ENCODE measurements around the gene DOCK10. TPM values are rescaled to one million over a fixed set of nuclear protein-coding genes. Genes with fewer than 3 reads are reported as not detected.

The DOCK10 gene
- total RNA-seq, 1 donor from 2014 or later: 172 TPM

GRCh38 chr2:224753743-224754540, 288.3 kb downstream of the DOCK10 start:
- no peak for TF ChIP-seq CTCF (IDR thresholded peaks at IDR 0.05)
- Mint-ChIP-seq H3K27me3 (no peaks in the 10 kb centered on the region), H3K4me3 (no peak overlapping the region), H3K4me1 (peaks cover 21% of the 10 kb centered on the region), H3K27ac (no peak overlapping the region), H3K36me3 (ENCODE audit: low read depth) (peaks cover 18% of the 10 kb centered on the region), H3K9me3 (peaks cover 14% of the 10 kb centered on the region)
- no peak for DNase-seq
- CTCF ChIA-PET: interaction anchor here (1.2 kb wide), 1 partner anchor 16 kb away, joined by 3 read pairs; no protein-coding TSS in a partner anchor
- intact Hi-C loops (cut with micrococcal nuclease): no loop called here
- POLR2A ChIA-PET: no interaction called here
- ATAC-seq (ENCODE audit: low read depth): no peak

- Mint-ChIP-seq H3K4me3 (no peak overlapping the region), H3K27me3 (no peaks in the 10 kb centered on the region), H3K27ac (peak overlapping the region; percentile 36), H3K36me3 (ENCODE audit: low read depth) (peaks cover 1% of the 10 kb centered on the region), H3K9me3 (peaks cover 4% of the 10 kb centered on the region), H3K4me1 (peaks cover 21% of the 10 kb centered on the region)
- TF ChIP-seq CTCF (IDR thresholded peaks at IDR 0.05): no peak
- POLR2A ChIA-PET: no interaction called here
- intact Hi-C loops (cut with micrococcal nuclease): no loop called here
- no peak for DNase-seq
- CTCF ChIA-PET: no interaction called here
- ATAC-seq (ENCODE audit: low read depth): peak; percentile 21
These were observed 290.1 kb downstream of the DOCK10 start for GRCh38 chr2:224751996-224752698.

GRCh38 chr2:224749136-224749535, 293.1 kb downstream of the DOCK10 start:
- POLR2A ChIA-PET: no interaction called here
- CTCF ChIA-PET: no interaction called here
- Mint-ChIP-seq H3K4me3 (no peak overlapping the region), H3K27ac (no peak overlapping the region), H3K36me3 (ENCODE audit: low read depth) (no peaks in the 10 kb centered on the region), H3K4me1 (peaks cover 20% of the 10 kb centered on the region), H3K9me3 (no peaks in the 10 kb centered on the region), H3K27me3 (no peaks in the 10 kb centered on the region)
- TF ChIP-seq CTCF (IDR thresholded peaks at IDR 0.05): no peak
- intact Hi-C loops (cut with micrococcal nuclease): no loop called here
- DNase-seq (no peak), ATAC-seq (ENCODE audit: low read depth) (no peak)

GRCh38 chr2:224747765-224748164, 294.5 kb downstream of the DOCK10 start:
- H3K27ac Mint-ChIP-seq: no peak overlapping the region
- ChIA-PET POLR2A (no interaction called here), CTCF (no interaction called here)
- H3K27me3 Mint-ChIP-seq: no peaks in the 10 kb centered on the region
- H3K4me3 Mint-ChIP-seq: no peak overlapping the region
- TF ChIP-seq CTCF (IDR thresholded peaks at IDR 0.05): no peak
- no peak for DNase-seq
- intact Hi-C loops (cut with micrococcal nuclease): no loop called here
- H3K36me3 Mint-ChIP-seq (ENCODE audit: low read depth): no peaks in the 10 kb centered on the region
- H3K9me3 Mint-ChIP-seq: peaks cover 3% of the 10 kb centered on the region
- peaks cover 18% of the 10 kb centered on the region for H3K4me1 Mint-ChIP-seq
- no peak for ATAC-seq (ENCODE audit: low read depth)

GRCh38 chr2:224736227-224736626, 306.0 kb downstream of the DOCK10 start:
- Mint-ChIP-seq H3K9me3 (peaks cover 18% of the 10 kb centered on the region), H3K27me3 (no peaks in the 10 kb centered on the region), H3K4me3 (no peak overlapping the region), H3K4me1 (peaks cover 9% of the 10 kb centered on the region), H3K27ac (no peak overlapping the region), H3K36me3 (ENCODE audit: low read depth) (peaks cover 16% of the 10 kb centered on the region)
- POLR2A ChIA-PET: no interaction called here
- no peak for DNase-seq
- intact Hi-C loops (cut with micrococcal nuclease): no loop called here
- CTCF ChIA-PET: no interaction called here
- no peak for TF ChIP-seq CTCF (IDR thresholded peaks at IDR 0.05)
- ATAC-seq (ENCODE audit: low read depth): no peak
